Activated gamma-delta T cell treated with Interleukin-2 at 50 U/mL for 16 hours (primary cell): ENCODE data around the gene ADAM10.
"Not testable (repeated sequence)": the region's sequence is repeated elsewhere in the genome, so short reads cannot be mapped to it uniquely, and the experiment has no call there.

ENCODE experiments used
- DNase-seq: peaks from one replicate; pipeline ENCODE4 v3.0.0-alpha.2; 2020

Gene ADAM10

DNA sequence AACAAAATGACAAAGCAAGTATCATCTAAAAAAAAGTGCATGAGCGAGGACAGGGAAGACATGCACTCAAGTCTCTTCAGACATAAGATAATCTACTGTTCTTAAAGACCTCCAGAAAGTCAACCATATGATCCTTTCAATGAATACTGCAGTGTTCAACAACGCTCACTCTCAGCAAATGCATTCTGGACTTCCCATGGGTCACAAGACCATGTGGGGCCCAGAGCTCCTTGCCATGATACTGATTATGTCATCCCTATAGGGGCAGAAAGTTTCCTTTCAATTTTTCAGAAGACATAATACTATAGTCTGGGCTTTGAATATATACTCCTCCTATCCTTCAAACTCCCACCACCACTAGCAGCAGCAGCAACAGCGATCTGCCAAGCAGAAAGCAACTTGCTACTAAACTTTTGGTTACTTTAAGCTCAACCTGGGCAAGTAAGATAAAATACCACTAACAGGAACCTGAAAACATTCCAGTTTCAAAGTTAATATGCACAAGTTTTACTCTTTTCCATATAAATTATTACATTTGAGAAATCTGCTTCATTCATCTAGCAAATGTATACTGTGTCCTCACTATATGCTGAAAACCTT lies 143.5 kb downstream of the ADAM10 start:
- no peak for DNase-seq

DNA sequence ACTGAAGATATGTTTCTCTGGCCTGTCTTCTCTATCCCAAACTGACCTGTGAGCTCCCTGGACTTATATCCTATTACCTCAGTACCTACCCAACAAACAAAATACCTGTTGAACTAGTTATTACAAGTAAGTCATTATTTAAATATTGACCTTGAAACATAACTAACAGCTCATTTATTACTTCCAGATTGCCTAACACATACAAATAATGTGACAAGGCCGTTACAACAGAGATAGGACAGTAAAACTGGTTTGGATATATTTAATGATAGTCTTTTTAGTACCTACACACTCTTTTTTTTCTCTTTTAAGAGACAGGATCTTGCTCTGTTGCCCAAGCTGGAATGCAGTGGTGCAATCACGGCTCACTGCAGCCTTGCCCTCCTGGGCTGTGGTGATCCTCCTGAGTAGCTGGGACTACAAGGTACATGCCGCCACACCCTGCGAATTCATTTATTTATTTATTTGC lies 145.0 kb downstream of the ADAM10 start:
- no peak for DNase-seq

DNA sequence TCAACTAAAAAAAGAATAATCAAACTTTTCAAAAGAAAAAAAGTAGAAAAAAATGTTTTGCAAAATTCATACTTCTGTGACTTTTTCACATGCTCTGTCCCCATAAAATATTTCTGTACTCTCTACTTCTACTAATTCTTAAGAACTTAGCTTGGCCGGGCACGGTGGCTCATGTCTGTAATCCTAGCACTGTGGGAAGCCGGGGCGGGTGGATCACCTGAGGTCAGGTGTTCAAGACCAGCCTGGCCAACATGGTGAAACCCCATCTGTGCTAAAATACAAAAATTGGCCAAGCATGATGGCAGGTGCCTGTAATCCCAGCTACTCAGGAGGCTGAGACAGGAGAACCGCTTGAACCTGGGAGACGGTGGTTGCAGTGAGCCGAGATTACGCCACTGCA lies 145.6 kb downstream of the ADAM10 start:
- not testable (repeated sequence) for DNase-seq

DNA sequence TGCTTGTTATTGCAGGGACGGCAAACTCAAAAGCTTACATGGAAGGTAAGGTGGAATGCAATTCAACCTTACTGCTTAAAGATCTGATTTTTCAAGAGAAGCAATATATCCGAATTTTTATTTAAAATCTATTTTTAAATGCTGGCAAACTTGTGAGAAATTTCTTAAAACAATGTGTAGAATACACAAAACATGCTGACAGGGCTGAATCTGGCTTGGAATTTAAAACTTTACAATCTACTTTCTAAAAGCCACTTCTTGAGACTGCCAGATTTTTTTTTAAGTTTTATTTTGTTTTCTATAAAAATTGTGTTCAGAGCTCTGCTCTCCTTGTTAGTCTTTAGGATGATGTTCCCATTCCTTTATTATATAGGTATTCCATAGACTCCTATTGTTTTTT lies 146.7 kb downstream of the ADAM10 start:
- DNase-seq = no peak

DNA sequence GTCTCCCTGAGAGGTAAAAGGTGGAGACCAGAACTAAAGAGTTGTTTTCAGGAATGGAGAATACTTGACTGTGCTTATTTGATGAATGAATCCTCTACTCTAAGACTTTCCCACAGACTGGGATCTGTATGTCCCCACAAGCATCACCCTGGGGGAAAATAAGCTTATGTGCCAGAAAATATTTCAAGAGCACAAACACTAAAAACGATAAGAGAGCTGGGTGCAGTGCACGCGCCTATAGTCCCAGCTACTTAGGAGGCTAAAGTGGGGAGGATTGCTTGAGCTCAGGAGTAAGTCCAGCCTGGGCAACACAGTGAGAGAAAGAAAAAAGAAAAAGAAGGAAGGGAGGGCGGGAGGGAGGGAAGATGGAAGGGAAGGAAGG lies 150.7 kb downstream of the ADAM10 start:
- no peak for DNase-seq

DNA sequence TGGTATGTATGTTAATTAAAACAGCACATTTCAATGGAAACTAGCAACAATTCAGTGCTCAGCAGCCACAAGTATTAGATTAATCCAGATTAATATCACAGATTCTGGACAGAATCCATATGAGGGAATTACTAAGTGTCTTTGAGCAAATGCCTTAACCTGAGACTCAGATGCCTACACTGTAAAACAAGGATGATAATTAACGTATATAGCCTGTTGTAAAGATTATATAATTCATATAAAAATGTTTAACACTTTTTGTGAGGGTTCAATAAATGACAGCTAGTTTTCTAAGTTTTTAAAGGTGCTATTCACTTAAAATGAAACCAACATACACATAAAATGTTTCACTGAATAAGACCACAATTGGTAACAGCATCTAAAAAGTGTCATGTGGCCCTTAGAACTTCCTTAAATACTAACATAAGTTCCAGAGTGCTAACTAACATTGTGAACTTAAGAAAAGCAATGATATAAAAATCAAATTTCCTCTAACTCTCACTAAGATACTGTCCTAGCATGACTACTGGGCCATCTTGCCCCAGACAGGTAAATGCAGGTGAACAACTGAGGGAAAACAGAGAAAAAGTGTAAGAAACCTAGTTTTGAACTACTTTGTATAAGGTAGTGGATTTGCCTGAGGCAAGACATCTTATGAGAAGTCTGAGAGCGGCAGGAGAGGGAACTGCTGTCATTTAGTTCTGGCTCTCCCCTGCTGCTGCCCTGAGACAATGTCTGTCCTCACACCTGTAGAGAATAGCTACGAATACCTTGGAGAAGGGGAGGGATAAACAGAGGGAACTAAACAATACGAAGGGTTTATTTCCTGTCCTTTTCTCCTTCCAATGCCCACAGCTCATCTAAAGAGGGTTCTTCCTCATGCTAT lies 151.3 kb downstream of the ADAM10 start:
- DNase-seq = no peak

DNA sequence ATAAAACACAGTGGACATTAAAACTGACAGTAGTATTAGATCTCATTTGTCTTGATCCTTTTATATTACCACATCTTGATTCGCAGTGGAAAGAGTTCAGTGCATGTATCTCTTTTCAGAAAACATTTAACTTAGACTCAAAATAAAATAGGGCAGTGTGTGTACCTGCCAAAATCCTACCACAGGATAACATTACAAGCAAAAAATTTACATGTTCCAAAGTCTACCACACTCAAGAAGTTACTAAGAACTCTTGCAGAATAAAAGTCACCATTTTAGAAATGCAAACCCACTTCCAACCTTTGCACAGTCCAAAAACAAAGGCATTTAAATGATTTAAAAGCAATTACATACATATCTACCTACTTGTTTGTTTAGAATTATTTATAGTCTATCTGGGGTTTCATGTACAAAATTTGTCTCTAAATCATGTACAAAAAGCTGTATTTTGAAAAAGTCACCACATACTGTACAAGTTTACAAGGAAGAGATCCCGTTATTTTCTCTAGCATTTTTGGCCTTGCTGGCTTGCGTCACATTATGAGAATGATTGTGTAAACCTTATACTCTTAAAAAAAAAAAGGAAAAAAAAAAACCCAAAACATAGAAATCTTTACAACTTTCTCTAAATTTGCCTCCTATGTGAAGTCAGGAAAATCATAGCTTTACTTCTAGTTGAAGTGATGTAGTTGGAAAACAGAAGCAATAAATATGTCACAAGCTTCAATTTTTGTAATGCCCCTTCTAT lies 153.8 kb downstream of the ADAM10 start:
- no peak for DNase-seq

DNA sequence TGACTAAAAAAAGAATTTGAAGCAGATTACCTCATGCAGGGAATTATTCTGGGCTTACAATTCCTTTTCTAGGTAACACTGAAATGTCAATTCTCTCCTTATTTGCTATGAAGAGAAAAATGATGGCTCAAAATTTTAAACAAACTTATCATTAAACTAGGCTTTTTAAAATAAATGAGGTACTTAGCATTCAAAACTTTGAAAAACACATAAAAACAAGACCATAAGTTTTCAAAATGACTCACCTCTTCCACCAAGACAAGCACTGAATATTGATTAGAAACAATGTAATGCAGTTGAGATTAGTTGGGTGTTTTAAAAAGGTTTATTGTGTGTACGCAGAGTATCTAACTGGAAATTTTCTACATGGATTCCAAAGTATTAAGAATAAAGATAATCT lies 154.6 kb downstream of the ADAM10 start:
- DNase-seq = no peak

DNA sequence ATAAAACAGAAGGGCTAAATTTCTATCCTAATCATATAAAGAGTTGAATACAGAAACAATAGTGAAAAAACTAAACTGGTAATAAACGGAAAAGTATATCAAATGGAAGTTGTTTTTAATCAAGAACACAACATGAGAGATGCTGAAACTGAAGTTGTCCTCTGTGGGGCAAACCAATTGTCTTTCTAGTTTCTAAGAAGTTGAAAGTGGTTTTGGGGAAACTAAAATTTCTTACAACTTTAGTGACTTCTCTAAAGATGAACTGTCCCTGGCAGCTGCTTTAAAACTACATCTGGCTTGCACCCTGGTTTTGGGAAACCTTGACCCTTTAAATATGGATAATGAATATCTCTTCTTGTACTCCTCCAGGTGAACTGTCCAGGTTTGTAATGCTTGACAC lies 155.6 kb downstream of the ADAM10 start:
- DNase-seq = no peak

DNA sequence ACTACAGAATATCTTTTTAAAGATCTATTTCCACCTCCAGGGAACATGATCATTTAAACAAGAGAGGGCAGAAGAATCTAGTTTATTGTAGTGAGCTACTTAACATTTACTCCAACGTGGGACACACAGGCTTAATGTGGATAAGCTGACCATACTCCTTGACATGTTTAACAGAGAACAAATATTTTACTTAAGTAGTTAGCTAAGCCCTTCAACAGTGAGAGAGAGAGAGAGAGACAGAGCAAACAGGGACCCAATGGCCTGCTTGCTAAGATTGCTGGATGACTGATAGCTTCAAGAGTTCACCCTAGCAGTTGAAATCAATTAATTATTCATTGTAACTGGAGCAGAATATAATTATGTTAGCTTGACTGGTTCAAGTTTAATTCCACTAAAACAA lies 158.6 kb downstream of the ADAM10 start:
- no peak for DNase-seq

DNA sequence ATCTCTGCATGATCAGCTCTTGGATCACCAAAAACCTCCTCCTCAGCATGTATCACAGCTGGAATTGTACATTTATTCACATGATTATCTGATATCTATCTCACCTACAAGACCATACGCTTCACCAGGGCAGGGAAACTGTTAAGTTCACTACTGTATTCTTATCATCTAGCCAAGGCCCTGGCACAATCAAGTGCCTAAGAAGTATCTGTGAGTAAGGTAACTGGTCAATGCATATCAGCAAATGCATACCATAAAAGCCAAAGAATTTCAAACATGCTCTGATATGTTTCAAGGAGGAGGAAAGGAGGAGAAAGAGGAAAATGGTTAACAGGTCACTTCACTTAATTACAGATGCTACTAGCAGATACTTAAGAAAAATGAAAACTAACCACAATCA lies 159.3 kb downstream of the ADAM10 start:
- no peak for DNase-seq

DNA sequence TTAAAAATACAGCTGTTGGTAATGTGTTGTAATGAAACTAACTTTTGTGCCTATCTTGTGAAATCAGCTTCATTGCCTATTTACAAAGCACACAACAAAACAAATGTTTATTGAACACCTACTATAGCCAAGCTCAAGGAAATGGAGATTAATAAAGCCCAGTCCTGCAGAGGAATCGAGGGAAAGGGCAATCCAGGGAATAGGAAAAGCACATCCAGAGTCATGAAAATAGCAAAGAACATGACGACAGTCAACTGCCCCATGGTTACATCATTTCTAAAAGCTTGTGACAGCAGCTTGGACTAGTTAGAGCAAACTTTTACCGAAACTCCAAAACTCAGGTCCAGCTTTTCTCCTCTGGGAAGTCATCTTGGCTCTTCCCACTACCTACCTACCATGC lies 160.5 kb downstream of the ADAM10 start:
- no peak for DNase-seq

DNA sequence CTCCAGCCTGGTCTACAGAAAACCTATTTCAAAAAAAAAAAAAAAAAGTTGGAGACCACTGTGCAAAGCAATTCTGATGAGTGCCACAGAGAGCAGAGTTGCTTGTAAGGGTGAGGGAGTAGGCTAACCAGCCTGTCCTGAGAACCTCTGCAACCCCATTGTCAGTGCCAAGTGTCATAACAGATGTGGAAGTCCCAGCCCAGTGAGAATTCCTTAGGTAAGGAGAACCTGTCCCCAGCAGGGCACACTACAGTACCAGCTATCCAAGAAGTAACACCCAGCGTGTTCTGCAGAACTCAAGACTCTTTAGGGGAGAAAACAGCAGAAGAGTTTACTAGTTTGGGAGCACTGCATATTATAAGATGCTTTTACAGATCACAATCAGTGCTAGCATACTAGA lies 161.4 kb downstream of the ADAM10 start:
- DNase-seq = no peak

DNA sequence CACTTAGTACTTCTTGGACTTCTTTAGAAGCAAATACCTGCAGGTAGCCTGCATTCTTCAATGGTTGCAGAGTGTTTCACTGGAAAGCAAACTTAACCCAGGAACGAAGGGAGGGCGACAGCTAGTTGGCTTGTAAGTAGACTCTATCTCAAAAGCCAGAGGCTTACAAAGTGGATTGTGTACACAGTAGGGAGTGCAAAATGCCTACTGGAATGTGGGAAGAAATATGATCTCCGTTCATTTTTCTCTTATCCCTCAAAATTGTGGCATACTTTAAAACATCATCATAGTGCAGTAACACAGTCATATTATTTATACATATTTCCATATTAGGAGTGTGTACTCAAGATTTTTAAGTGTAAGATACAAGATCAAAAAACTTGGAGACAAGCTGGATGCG lies 162.0 kb downstream of the ADAM10 start:
- DNase-seq = no peak

DNA sequence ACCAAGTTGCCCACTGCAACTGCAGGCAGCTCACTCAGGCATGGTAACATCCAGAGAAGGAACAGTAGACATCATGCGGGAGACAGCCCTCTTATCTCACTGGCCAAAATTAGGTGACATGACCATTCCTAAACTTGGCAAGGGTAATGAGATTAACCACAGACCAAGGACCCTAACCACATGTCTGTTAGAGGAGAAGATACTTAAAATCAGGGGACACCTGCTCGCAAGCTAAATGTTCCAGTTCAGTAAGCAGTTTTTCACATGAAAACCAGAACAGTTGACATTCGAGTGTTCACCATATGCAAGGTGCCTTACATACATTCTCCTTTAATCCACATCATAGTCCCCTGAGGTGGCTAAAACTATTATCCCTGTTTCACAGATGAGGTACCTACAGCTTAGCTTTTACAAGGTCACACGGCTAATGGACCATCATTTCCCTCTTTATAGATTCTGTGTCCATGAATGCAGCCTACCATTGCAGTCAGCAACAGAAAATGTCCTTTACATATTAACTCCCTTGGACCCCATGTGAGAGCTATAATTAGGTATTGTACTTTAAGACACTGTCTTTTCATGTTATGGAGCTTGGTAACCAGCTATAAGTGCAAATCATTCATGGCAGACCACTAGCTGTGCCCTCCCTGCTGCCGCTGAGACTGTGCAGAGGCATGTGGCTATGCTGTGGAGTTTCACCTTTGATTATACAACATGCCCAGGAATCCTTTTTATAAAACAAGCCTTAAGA lies 163.6 kb downstream of the ADAM10 start:
- DNase-seq = no peak

DNA sequence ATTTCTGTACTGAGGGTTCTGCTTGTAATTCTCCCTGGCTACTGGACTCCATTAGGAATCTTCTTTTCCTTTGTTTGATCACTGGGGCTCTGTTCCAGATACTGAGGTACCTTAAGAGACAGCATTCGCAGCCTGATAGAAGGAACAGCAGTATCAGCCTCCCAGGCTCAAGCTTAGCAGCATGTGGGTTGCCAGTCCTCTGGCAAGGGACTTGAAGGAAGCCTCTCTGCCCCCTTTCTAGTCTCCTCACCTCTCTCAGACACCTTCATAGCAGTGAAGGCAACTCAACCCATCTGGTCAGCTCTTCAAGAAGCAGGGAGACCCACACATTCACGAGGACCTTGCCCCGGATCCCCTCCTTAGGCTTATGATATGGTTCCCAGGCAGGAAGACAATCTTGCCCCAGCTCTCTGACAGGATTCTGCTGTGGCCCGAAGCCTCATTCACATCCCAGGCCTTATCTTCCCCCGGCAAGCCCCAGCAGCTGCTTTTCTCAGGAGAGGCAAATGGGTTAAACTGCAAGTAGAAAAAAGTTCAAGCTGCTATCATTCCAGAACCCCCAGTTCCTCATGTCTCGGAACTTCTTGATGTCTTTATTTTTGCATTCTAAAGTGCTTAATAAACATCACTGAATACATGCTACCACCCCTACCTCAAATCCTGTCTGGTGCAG lies 164.6 kb downstream of the ADAM10 start:
- DNase-seq = no peak

DNA sequence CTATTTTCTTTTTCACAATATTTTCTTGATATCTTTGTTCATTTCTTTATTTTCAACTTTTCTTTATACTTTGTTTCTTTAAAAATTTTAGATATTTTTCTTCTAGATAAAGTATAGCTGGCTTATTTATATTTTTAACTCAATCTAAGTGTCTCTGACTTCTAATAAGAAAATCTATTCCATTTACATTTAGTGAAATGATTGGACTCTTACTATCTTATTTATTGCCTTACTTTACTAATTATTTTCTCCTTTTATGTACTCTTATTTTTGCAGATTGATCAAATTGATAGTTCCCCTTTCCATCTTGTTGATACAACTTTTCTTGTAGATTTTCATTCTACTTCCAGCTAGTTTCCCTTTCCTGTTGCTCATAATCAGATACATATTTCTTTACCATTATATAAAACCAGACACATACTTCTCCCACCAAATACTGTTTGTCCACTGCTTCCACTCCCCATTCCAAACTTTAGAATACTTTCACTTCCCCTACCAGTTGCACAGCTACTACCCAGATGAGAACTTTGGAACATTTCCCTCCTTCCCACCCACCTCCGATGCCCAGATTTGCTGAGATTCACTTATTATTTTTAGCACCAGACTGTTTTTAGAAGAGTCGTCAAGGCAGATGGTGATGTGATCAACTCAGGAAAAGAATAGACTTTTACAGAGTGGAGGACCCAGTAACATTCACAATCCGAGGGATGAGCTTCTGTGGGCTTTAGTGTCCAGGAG lies 166.2 kb downstream of the ADAM10 start:
- DNase-seq = no peak

DNA sequence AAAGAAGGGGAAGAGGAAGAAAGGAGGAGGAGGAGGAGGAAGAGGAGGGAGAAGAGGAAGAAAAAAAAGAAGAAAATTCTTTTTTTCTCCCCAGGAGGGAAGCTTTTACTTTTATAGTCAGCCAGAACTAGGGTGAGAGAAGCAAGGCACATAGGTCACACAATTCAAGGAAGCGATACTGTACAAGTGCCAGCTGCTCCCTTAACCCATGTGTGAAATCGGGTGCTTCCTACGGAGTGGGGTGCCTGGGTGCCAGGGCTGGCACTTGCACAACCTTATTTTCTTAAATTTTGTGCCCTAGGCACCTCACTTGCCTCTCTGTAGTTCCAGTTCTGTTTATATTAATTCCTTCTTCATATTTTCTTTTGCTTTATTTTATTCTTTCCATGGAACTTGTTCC lies 167.3 kb downstream of the ADAM10 start:
- no peak for DNase-seq

DNA sequence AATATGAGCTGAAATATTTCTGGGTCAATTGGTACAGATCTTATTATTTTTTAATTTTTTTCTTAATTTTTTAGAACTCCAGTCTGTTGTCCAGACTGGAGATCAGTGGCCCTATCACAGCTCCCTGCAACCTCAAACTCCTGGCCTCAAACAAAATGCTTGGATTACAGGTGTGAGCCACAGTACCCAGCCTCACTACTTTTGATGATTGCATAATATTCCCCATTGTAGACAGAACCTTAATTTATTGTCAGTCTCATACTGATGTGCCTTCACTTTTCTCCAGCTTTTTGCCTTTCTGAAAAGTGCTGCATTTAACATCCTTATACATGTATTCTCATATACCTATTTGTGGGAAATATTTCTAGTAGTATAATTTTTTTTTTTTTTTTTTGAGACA lies 172.8 kb downstream of the ADAM10 start:
- no peak for DNase-seq

DNA sequence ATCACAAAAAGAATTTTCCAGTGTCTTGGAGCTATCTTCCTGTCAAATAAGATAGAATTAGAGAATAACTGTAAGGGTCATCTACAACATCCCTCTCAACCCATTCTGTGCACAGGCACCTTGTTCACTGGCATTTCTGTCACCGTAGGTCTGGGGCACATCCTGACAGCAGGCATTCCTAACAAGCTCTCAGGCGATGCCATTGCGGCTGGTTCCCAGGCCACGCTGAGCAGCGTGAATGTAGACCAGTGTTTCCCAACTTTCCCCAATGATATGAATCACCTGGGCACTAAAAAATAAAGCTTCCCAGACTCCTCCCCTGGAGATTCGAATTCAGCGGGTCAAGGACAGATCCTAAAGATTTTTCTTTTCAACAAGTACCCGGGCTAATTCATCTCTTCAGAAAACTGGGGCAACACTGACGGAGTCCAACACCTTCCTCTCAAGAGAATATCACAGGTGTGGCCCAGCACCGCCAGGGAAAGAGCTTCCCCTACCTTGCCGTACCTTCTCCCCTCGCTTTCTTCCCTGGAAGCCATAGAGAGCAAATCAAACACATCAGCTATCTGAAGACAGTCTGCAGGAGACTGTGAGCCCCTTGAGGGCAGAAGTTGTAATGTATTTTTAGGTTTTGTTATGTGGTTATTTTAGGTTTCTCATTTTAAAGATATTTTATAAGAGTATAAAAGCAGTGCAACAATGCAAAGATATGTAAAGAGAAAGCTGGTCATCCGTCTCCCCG lies 174.3 kb downstream of the ADAM10 start:
- DNase-seq = no peak

DNA sequence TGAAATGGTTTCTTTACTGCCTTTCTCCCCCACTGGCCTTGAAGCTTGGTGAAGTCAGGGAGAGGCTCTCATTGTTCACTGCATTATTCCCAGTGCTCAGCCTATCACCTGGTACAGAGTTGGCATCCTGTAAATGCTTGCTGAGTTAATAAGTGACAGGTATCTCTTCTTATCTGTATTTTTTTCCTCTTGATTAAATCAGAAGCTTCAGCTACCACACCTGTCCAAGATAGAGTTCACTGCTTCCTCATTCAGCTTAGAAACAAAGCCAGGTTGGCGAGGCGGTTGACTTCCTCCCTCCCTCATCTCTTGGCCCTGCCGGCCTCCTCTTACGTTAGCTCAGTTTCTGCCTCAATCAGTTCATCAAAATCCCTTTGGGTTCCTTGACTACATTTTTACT lies 174.9 kb downstream of the ADAM10 start:
- no peak for DNase-seq
